K562 (cell line): Measurements from ENCODE around the gene DIPK1A. TPM values are rescaled to one million over a fixed set of nuclear protein-coding genes. Genes with fewer than 3 reads are reported as not detected.

Experiments used
- BHLHE40 ChIP-seq: IDR thresholded peaks from 2 replicates; pipeline ENCODE4 v1.6.1; 2011; ENCODE audit warnings: low read length, improper control_type of control experiment
- CCNT2 ChIP-seq: IDR thresholded peaks from 2 replicates; pipeline ENCODE4 v1.6.1; 2011; ENCODE audit warnings: borderline replicate concordance, low read depth, mild to moderate bottlenecking, moderate library complexity, mixed read lengths, low read length; ENCODE audit not compliant: insufficient read length; ENCODE audit errors: extremely low read depth
- E2F5 ChIP-seq: sonication (generic); formaldehyde crosslinking; IDR thresholded peaks from 2 replicates; pipeline ENCODE4 v1.8.0; 2022; ENCODE audit warnings: mild to moderate bottlenecking, missing genetic modification reagents
- ELF4 ChIP-seq: fragments of 450-650 bp; formaldehyde crosslinking; IDR thresholded peaks from 2 replicates; pipeline ENCODE4 v1.4.0; 2022; ENCODE audit warnings: missing genetic modification characterization
- FOXM1 ChIP-seq, 2 experiments: fragments of 450-650 bp in 1 of 2; sonication (generic) in 1 of 2; formaldehyde crosslinking in 1 of 2; IDR thresholded peaks; 2 replicates each; pipeline versions ENCODE4 v1.6.1 to v1.9.0; 2017 to 2022; ENCODE audit warnings: low read depth in 2 of 2, mild to moderate bottlenecking in 2 of 2, missing genetic modification reagents in 1 of 2, moderate library complexity in 1 of 2
- MYBL2 ChIP-seq, 2 experiments: fragments of 450-650 bp in 1 of 2; sonication (generic) in 1 of 2; formaldehyde crosslinking in 1 of 2; IDR thresholded peaks; 2 replicates each; pipeline versions ENCODE4 v1.6.1 to v1.8.1; 2017 to 2022; ENCODE audit warnings: borderline replicate concordance in 1 of 2, inconsistent platforms in 1 of 2, low read depth in 1 of 2, mild to moderate bottlenecking in 1 of 2, missing genetic modification reagents in 1 of 2, moderate library complexity in 1 of 2
- NEUROD1 ChIP-seq: fragments of 150-350 bp; IDR thresholded peaks from 2 replicates; pipeline ENCODE4 v1.6.1; 2014; ENCODE audit warnings: borderline replicate concordance, low read length, low read depth; ENCODE audit not compliant: partially characterized antibody
- YY1 ChIP-seq, 3 experiments: IDR thresholded peaks; 2 replicates each; pipeline ENCODE4 v1.6.1; 2011; ENCODE audit warnings: low read length in 2 of 3, mild to moderate bottlenecking in 2 of 3, moderate library complexity in 2 of 3, borderline replicate concordance in 1 of 3, control low read depth in 1 of 3, low read depth in 1 of 3; ENCODE audit not compliant: insufficient read depth in 3 of 3, insufficient replicate concordance in 2 of 3, control insufficient read depth in 1 of 3, insufficient read length in 1 of 3; ENCODE audit errors: extremely low read depth in 1 of 3
- ZBTB8A ChIP-seq: fragments of 450-650 bp; IDR thresholded peaks from 2 replicates; pipeline ENCODE4 v1.6.1; 2018; ENCODE audit warnings: mild to moderate bottlenecking, moderate library complexity; ENCODE audit not compliant: partially characterized antibody
- ZFX ChIP-seq: sonication (generic); formaldehyde crosslinking; IDR thresholded peaks from 2 replicates; pipeline ENCODE4 v1.8.0; 2022; ENCODE audit warnings: mild to moderate bottlenecking, missing genetic modification reagents, moderate library complexity
- ZSCAN29 ChIP-seq: fragments of 450-650 bp; IDR thresholded peaks from 2 replicates; pipeline ENCODE4 v1.6.1; 2017
- polyA plus RNA-seq, 8 experiments: library from polyadenylated mRNA; depleted of rRNA in 4 of 8; stranded (reverse) in 5 of 8; unstranded in 3 of 8; fragments of >200 nt; fragmentation: Nextera tagmentation in 2 of 8; fragmentation: Illumina TruSeq in 1 of 8; extraction: Ambion mirVana in 2 of 8; extraction: Trizol in 1 of 8; gene quantifications; 2 replicates each; pipeline versions ENCODE4 v1.2.1 to v1.2.3, GENCODE V29; 2011 to 2014; ENCODE audit warnings: inconsistent platforms in 1 of 8, missing spikeins in 1 of 8
- total RNA-seq, 7 experiments: library from RNA; depleted of rRNA in 6 of 7; stranded (reverse); fragments of >200 nt in 6 of 7; fragmentation: Illumina TruSeq in 2 of 7; extraction: Trizol in 2 of 7; gene quantifications; 2 replicates each; pipeline versions ENCODE4 v1.2.1 to v1.2.3, GENCODE V29; 2011 to 2021; ENCODE audit warnings: low replicate concordance in 1 of 7
- TF ChIP-seq, protein P1 (sequence below), 2 experiments: fragments of 250-450 bp in 1 of 2; fragments of 450-650 bp in 1 of 2; sonication (Bioruptor Pico) in 1 of 2; IDR thresholded peaks; 2 replicates each; pipeline versions ENCODE4 v1.6.1 to v1.8.0; 2016 to 2021; ENCODE audit warnings: mild to moderate bottlenecking in 2 of 2, moderate library complexity in 2 of 2, missing compliant biosample characterization in 1 of 2, missing genetic modification characterization in 1 of 2
- TF ChIP-seq, protein P2 (sequence below): fragments of 250-450 bp; sonication (Bioruptor Pico); IDR thresholded peaks from 2 replicates; pipeline ENCODE4 v1.4.0; 2020; ENCODE audit warnings: mild to moderate bottlenecking
- TF ChIP-seq, protein P3 (sequence below), 2 experiments: fragments of 450-650 bp; IDR thresholded peaks; 2 replicates each; pipeline ENCODE4 v1.6.1; 2018; ENCODE audit warnings: mild to moderate bottlenecking in 2 of 2, low read depth in 1 of 2; ENCODE audit not compliant: partially characterized antibody in 2 of 2

Gene DIPK1A
- total and polyA plus RNA-seq, 9 of the 15 experiments (the other 6 are each of a cell fraction or from before 2014, with no cell fraction given) = 0.54 to 2.5 (median 1.3) TPM

- TF ChIP-seq BHLHE40 = peak; percentile 79
- peak; percentile 82 to 95 (median 91) for TF ChIP-seq YY1 (IDR thresholded peaks at IDR 0.05; ENCODE audit: borderline replicate concordance in 1 of 3, control insufficient read depth in 1 of 3, extremely low read depth in 1 of 3, insufficient read depth in 3 of 3, insufficient read length in 1 of 3, insufficient replicate concordance in 2 of 3, low read depth in 1 of 3, low read length in 2 of 3)
- peak; percentile 82 for TF ChIP-seq ZSCAN29
- TF ChIP-seq, protein P1, sequence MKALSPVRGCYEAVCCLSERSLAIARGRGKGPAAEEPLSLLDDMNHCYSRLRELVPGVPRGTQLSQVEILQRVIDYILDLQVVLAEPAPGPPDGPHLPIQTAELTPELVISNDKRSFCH (CRISPR knock-in tag; IDR thresholded peaks at IDR 0.05) = no peak
- TF ChIP-seq, protein P1 (tag; IDR thresholded peaks at IDR 0.05) = peak; percentile 84
- no peak for TF ChIP-seq ELF4
- TF ChIP-seq CCNT2 = no peak
- TF ChIP-seq FOXM1 (IDR thresholded peaks at IDR 0.05; ENCODE audit: low read depth) = peak; percentile 70
- TF ChIP-seq FOXM1 (CRISPR knock-in tag; IDR thresholded peaks at IDR 0.05; ENCODE audit: low read depth) = peak; percentile 93
- peak; percentile 55 for TF ChIP-seq MYBL2 (IDR thresholded peaks at IDR 0.05; ENCODE audit: low read depth)
- no peak for TF ChIP-seq MYBL2 (CRISPR knock-in tag; IDR thresholded peaks at IDR 0.05; ENCODE audit: borderline replicate concordance)
- no peak for TF ChIP-seq ZBTB8A
- TF ChIP-seq E2F5 (CRISPR knock-in tag) = peak; percentile 94; the same call in 1 of the 2 replicates
- peak; percentile 54 for TF ChIP-seq NEUROD1
- TF ChIP-seq, protein P2, sequence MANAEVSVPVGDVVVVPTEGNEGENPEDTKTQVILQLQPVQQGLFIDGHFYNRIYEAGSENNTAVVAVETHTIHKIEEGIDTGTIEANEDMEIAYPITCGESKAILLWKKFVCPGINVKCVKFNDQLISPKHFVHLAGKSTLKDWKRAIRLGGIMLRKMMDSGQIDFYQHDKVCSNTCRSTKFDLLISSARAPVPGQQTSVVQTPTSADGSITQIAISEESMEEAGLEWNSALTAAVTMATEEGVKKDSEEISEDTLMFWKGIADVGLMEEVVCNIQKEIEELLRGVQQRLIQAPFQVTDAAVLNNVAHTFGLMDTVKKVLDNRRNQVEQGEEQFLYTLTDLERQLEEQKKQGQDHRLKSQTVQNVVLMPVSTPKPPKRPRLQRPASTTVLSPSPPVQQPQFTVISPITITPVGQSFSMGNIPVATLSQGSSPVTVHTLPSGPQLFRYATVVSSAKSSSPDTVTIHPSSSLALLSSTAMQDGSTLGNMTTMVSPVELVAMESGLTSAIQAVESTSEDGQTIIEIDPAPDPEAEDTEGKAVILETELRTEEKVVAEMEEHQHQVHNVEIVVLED (CRISPR knock-in tag) = peak; percentile 96
- peak; percentile 100 for TF ChIP-seq ZFX (CRISPR knock-in tag)
- TF ChIP-seq, protein P3, sequence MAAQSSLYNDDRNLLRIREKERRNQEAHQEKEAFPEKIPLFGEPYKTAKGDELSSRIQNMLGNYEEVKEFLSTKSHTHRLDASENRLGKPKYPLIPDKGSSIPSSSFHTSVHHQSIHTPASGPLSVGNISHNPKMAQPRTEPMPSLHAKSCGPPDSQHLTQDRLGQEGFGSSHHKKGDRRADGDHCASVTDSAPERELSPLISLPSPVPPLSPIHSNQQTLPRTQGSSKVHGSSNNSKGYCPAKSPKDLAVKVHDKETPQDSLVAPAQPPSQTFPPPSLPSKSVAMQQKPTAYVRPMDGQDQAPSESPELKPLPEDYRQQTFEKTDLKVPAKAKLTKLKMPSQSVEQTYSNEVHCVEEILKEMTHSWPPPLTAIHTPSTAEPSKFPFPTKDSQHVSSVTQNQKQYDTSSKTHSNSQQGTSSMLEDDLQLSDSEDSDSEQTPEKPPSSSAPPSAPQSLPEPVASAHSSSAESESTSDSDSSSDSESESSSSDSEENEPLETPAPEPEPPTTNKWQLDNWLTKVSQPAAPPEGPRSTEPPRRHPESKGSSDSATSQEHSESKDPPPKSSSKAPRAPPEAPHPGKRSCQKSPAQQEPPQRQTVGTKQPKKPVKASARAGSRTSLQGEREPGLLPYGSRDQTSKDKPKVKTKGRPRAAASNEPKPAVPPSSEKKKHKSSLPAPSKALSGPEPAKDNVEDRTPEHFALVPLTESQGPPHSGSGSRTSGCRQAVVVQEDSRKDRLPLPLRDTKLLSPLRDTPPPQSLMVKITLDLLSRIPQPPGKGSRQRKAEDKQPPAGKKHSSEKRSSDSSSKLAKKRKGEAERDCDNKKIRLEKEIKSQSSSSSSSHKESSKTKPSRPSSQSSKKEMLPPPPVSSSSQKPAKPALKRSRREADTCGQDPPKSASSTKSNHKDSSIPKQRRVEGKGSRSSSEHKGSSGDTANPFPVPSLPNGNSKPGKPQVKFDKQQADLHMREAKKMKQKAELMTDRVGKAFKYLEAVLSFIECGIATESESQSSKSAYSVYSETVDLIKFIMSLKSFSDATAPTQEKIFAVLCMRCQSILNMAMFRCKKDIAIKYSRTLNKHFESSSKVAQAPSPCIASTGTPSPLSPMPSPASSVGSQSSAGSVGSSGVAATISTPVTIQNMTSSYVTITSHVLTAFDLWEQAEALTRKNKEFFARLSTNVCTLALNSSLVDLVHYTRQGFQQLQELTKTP (IDR thresholded peaks at IDR 0.05; ENCODE audit: low read depth in 1 of 2, partially characterized antibody in 2 of 2) = peak; percentile 51 to 91
Observed at GRCh38 chr1:92831762-92832536, 129.3 kb downstream of the DIPK1A start, which contains the start of gene RPL5 (continued).
